ENCODE results near the gene C2orf42. TPM values are rescaled to one million over a fixed set of nuclear protein-coding genes. Genes with fewer than 3 reads are reported as not detected.

The C2orf42 gene
- total and polyA plus RNA-seq, 4 donors = 8.1 to 20.6 (median 13.7) TPM

GRCh38 chr2:70212298-70212932 is 21.6 kb upstream of the C2orf42 start (continued):
- TF ChIP-seq ZBTB33 (IDR thresholded peaks at IDR 0.05) = no peak
- TF ChIP-seq FOXA2 (IDR thresholded peaks at IDR 0.05) = no peak

DNA sequence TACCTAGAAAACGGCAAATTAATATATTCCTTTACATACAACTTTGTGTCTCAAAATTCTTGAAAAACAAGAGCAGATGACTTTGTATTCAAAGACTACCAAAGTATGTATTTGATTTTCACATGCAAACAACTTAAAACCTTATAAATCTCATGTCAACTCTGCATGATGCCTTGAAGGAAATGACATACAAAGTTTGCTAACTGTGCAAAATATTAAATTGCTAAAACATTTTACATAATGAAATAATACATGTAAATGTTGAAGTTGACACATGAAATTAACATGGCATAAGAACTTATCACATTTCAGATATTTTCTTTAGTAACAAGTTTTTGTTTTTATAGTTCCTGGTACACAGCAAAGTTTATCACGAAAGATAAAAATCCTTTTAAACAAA is 20.8 kb upstream of the C2orf42 start:
- Histone ChIP-seq H3K36me3 (ENCODE audit: control insufficient read depth in 4 of 4, insufficient read depth in 3 of 4, low read depth in 1 of 4, low read length in 3 of 4) (peaks cover 2 to 25% (median 20%) of the 10 kb centered on the region in 4 donors), H3K4me1 (ENCODE audit: control insufficient read depth in 4 of 4, insufficient read depth in 4 of 4, low read length in 3 of 4) (no peaks in the 10 kb centered on the region), H3K9ac (ENCODE audit: low read depth in 1 of 2, low read length in 2 of 2) (no peak overlapping the region), H3K9me3 (ENCODE audit: control insufficient read depth in 4 of 4, low read length in 3 of 4) (no peaks in the 10 kb centered on the region), H3K4me3 (ENCODE audit: low read depth in 1 of 3, low read length in 3 of 3) (no peak overlapping the region), H3K27ac (ENCODE audit: low read depth in 1 of 2, low read length in 2 of 2) (no peak overlapping the region), H3K27me3 (ENCODE audit: control insufficient read depth in 4 of 4, insufficient read depth in 4 of 4, low read length in 3 of 4) (no peaks in the 10 kb centered on the region)
- no peak for TF ChIP-seq RXRA (IDR thresholded peaks at IDR 0.05)
- no peak for TF ChIP-seq HNF4G (IDR thresholded peaks at IDR 0.05)
- no peak for TF ChIP-seq FOXA2 (IDR thresholded peaks at IDR 0.05)
- WGBS = 90% methylated on average over 2 of the region's 2 CpGs
- DNase-seq (ENCODE audit: low spot score) = no peak

DNA sequence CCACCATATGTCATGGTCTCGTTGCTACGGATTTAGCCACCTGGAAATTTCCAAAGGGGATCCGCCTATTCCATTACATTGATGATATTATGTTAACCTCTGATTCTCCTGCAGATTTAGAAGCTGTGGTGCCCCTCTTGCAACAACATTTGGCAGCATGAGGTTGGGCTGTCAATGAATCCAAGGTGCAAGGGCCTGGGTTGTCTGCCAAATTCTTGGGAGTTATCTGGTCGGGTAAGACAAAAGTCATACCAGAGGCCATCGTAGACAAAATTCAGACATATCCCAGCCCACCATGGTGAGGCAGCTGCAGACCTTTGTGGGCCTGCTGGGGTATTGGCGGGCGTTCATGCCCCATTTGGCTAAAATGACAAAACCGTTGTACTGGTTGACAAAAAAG is 13.6 kb upstream of the C2orf42 start:
- Histone ChIP-seq H3K9ac (ENCODE audit: low read depth in 1 of 2, low read length in 2 of 2) (no peak overlapping the region), H3K4me3 (ENCODE audit: low read depth in 1 of 3, low read length in 3 of 3) (no peak overlapping the region), H3K27ac (ENCODE audit: low read depth in 1 of 2, low read length in 2 of 2) (no peak overlapping the region), H3K9me3 (ENCODE audit: control insufficient read depth in 4 of 4, low read length in 3 of 4) (no peaks in the 10 kb centered on the region), H3K36me3 (ENCODE audit: control insufficient read depth in 4 of 4, insufficient read depth in 3 of 4, low read depth in 1 of 4, low read length in 3 of 4) (peaks cover 0 to 2% (median 0%) of the 10 kb centered on the region in 4 donors), H3K4me1 (ENCODE audit: control insufficient read depth in 4 of 4, insufficient read depth in 4 of 4, low read length in 3 of 4) (peaks cover 0 to 16% (median 5%) of the 10 kb centered on the region in 4 donors), H3K27me3 (ENCODE audit: control insufficient read depth in 4 of 4, insufficient read depth in 4 of 4, low read length in 3 of 4) (no peaks in the 10 kb centered on the region)
- no peak for DNase-seq (ENCODE audit: low spot score)
- 76% methylated on average over 8 of the region's 8 CpGs for WGBS
- TF ChIP-seq HNF4A (conservative IDR thresholded peaks at IDR 0.05) (peak in 1 of 2 donors; percentile 26), YY1 (IDR thresholded peaks at IDR 0.05) (no peak)

- WGBS = 54% methylated on average over 5 of the region's 5 CpGs
- peaks cover 0 to 16% (median 5%) of the 10 kb centered on the region in 4 donors for H3K4me1 ChIP-seq (ENCODE audit: control insufficient read depth in 4 of 4, insufficient read depth in 4 of 4, low read length in 3 of 4)
- TF ChIP-seq, protein P1, sequence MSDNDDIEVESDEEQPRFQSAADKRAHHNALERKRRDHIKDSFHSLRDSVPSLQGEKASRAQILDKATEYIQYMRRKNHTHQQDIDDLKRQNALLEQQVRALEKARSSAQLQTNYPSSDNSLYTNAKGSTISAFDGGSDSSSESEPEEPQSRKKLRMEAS (IDR thresholded peaks at IDR 0.05) = no peak
- no peak for TF ChIP-seq YY1 (IDR thresholded peaks at IDR 0.05)
- peak in 1 of 2 donors; percentile 12 for TF ChIP-seq HNF4A (conservative IDR thresholded peaks at IDR 0.05)
- TF ChIP-seq, protein P2, sequence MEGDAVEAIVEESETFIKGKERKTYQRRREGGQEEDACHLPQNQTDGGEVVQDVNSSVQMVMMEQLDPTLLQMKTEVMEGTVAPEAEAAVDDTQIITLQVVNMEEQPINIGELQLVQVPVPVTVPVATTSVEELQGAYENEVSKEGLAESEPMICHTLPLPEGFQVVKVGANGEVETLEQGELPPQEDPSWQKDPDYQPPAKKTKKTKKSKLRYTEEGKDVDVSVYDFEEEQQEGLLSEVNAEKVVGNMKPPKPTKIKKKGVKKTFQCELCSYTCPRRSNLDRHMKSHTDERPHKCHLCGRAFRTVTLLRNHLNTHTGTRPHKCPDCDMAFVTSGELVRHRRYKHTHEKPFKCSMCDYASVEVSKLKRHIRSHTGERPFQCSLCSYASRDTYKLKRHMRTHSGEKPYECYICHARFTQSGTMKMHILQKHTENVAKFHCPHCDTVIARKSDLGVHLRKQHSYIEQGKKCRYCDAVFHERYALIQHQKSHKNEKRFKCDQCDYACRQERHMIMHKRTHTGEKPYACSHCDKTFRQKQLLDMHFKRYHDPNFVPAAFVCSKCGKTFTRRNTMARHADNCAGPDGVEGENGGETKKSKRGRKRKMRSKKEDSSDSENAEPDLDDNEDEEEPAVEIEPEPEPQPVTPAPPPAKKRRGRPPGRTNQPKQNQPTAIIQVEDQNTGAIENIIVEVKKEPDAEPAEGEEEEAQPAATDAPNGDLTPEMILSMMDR (IDR thresholded peaks at IDR 0.05; ENCODE audit: low read depth, low read length, missing input control) = peak; percentile 9
- no peak for TF ChIP-seq HNF4G (IDR thresholded peaks at IDR 0.05)
- no peak for TF ChIP-seq FOXA2 (IDR thresholded peaks at IDR 0.05)
- TF ChIP-seq GABPA (IDR thresholded peaks at IDR 0.05 in 1 of 2, conservative IDR thresholded peaks at IDR 0.05 in 1 of 2) = no peak
- no peak for TF ChIP-seq EGR1 (IDR thresholded peaks at IDR 0.05; ENCODE audit: low read depth in 2 of 2)
- no peaks in the 10 kb centered on the region for H3K27me3 ChIP-seq (ENCODE audit: control insufficient read depth in 4 of 4, insufficient read depth in 4 of 4, low read length in 3 of 4)
- no peak overlapping the region for H3K4me3 ChIP-seq (ENCODE audit: low read depth in 1 of 3, low read length in 3 of 3)
- no peak overlapping the region for H3K27ac ChIP-seq (ENCODE audit: low read depth in 1 of 2, low read length in 2 of 2)
- H3K36me3 ChIP-seq (ENCODE audit: control insufficient read depth in 4 of 4, insufficient read depth in 3 of 4, low read depth in 1 of 4, low read length in 3 of 4) = peaks cover 0 to 1% (median 0%) of the 10 kb centered on the region in 4 donors
- no peaks in the 10 kb centered on the region for H3K9me3 ChIP-seq (ENCODE audit: control insufficient read depth in 4 of 4, low read length in 3 of 4)
- H3K9ac ChIP-seq (ENCODE audit: low read depth in 1 of 2, low read length in 2 of 2) = no peak overlapping the region
- DNase-seq (ENCODE audit: low spot score) = no peak
Observed at GRCh38 chr2:70203086-70203485, 12.3 kb upstream of the C2orf42 start.

All from liver (tissue), 9 donors.